GM12801 (cell line): ENCODE results near the gene VASP.

Experiments
- TF ChIP-seq, protein P1 (sequence below): IDR thresholded peaks from one replicate; pipeline ENCODE4 v1.5.1; 2011; ENCODE audit warnings: control low read depth; ENCODE audit not compliant: insufficient read length; ENCODE audit errors: extremely low read depth

The VASP gene

DNA sequence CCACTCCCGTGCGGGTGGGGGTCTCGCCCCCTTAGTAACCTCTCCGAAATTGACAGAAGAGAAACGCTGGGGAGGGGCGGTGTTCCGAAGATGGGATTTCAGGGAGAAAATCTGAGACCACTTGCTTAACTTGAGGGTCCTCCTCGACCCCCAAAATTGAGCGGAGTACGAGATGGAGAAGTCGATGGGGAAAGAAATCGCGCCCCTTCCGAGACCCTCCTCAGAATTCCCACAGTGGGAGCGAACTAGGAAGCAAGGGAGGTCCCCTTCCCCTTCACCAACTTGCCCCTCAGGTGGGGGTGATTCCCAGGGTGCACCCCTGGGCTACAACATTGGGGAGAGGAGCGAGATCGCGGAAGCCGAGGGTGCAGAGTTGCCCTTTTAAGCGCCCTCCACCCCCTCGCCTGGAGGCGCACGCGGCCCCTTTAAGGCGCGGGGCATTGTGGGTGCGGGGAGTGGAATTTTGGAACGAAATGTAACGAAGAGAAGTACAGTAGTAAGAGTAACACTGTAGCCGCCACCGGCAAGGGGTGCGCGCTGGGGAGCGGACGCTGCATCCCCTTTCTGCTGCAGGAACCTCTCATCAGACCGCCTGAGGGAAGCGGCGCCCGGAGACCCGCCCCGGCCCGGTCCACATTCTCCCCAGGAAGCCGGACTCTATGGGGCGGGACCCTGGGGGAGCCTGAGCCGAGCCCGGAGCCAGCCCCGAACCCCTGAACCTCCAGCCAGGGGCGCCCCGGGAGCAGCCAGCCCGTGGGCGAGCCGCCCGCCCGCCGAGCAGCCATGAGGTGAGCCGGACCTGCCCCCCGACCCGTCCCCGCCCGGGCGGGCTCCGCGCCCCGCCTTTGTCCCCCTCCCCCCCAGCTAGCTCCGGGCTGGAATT, at the start of gene VASP:
Gene VASP, plus strand, starts transcription at position 491 of the 883 bp plus-strand sequence. Its CDS starts 293 bp downstream, at position 784.
- TF ChIP-seq, protein P1, sequence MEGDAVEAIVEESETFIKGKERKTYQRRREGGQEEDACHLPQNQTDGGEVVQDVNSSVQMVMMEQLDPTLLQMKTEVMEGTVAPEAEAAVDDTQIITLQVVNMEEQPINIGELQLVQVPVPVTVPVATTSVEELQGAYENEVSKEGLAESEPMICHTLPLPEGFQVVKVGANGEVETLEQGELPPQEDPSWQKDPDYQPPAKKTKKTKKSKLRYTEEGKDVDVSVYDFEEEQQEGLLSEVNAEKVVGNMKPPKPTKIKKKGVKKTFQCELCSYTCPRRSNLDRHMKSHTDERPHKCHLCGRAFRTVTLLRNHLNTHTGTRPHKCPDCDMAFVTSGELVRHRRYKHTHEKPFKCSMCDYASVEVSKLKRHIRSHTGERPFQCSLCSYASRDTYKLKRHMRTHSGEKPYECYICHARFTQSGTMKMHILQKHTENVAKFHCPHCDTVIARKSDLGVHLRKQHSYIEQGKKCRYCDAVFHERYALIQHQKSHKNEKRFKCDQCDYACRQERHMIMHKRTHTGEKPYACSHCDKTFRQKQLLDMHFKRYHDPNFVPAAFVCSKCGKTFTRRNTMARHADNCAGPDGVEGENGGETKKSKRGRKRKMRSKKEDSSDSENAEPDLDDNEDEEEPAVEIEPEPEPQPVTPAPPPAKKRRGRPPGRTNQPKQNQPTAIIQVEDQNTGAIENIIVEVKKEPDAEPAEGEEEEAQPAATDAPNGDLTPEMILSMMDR, result no peak

DNA sequence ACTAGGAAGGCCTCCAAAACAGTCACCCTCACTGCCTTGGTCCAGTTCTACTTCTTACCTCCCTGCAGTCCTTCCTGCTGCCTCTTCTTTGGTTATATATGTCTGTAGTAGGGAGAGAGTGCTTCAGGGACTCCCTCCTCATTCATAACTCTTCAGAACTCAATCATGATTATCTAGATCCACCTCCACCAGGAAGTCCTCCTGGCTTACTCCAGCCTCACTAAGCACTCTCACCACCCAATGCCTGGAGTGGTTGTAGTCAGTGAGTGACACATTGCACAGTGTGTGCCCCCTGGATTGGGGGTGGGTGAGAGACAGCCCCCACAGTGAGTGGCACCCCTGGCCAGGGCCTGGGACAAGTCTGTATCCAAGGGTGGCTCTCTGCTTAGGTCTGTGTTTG, 49.5 kb upstream of the VASP start:
- TF ChIP-seq, protein P1, result no peak

DNA sequence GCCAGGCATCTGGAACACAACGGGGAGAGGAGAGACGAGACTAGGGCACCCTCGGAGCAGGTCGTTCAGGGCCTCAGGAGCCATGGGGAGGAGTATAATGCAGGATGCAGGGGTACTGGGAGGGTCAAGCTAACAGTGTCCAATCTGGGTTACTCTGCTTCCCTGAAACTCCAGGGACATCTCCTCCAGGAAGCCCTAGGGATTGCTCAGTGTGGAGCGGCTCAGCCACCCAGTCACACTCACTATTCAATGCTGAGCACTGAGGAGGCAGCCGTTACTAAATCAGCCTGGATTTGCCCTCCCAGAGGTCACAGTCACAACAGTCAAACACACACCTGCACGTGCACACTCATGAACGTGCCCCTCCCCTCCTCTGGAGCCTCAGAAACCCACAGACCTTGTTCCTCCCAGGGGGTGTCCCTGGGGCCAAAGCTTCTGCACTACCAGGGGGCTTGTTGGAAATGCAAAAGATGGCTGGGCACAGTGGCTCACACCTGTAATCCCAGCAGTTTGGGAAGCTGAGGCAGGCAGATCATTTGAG, 46.4 kb upstream of the VASP start:
- TF ChIP-seq, protein P1, result no peak

DNA sequence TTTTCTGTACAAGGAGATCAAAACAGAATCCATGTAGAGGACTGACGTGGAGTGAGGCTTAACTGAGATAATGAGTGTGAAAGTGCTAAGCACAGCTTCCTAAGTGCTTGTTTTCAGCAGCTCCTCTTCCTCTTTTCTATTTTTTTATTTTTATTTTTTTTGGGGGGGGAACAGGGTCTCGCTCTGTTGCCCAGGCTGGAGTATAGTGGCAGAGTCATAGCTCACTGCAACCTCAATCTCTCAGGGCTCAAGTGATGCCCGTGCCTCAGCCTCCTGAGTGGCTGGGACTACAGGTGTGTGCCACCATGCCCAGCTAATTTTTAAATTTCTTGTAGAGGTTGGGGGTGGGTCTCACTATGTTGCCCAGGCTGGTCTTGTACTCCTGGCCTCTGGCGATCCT, 45.1 kb upstream of the VASP start:
- TF ChIP-seq, protein P1, result no peak

DNA sequence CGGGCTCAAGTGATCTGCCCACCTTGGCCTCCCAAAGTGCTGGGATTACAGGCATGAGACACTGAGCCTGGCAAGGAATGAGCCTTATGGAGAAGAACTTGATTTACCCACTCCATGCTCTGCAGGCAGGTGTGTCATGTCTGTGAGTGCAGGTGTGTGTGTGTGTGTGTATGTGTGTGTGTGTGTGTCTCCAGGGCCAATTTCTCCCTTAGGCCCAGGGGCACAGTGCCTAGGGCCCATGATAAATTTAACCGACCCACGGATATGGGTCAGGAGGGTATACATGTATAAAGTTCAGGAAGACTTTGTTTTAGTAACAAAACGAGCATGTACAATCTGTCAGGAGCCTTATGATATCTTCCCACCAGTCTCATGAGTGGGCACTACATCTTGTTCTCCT, 44.0 kb upstream of the VASP start:
- TF ChIP-seq, protein P1, result no peak

DNA sequence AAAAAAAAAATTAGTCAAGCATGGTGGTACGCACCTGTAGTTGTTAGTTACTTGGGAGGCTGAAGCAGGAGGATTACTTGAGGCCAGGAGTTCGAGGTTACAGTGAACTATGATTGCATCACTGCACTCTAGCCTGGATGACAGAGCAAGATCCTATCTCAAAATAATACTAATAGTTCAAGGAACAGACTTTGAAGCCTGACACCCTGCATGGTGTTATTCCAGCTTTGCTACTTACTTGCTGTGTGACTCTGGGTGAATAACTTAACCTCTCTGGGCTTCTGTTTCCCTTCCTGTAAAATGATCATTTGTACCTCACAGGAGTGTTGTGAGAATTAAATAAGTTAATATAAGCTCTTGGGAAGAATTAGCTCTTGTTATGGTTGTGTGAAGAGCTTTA, 43.0 kb upstream of the VASP start:
- TF ChIP-seq, protein P1, result no peak

DNA sequence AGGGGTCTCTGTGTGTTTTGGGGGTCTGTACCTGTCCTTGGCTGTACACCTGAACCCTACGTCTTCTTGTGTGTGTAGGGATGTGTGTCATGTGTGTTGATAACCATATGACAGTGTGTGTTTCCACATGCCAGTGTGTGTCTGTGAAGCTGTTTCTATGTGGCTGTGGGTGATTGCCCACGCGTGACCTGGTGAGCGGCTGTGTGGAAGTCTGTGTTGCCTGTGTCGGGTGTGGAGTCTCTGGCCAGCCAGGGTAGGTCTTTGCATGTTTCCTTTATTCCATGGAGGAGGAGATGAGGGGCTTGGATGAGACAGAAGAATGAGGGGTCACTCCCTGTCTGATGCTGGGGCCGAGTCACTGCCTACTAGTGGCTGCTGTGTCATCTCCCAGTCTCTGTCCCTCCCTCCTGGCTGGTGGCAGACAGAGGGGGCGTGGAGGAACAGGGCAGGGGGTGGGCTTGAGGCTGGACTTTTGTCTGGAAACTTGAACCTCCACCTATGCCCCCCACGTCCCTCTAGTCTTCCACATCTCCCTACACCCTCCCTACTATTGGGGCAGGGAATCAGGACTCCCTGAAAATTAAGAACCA, 42.3 kb upstream of the VASP start:
- TF ChIP-seq, protein P1, result no peak
